PFSK-1 (cell line): ENCODE results near the gene DLGAP4.

Source experiments
- POLR2AphosphoS5 ChIP-seq: IDR thresholded peaks from 2 replicates; pipeline ENCODE4 v1.6.1; 2012; ENCODE audit warnings: low read depth, mild to moderate bottlenecking, control low read depth, low read length, moderate library complexity
- SIN3A ChIP-seq: IDR thresholded peaks from 2 replicates; pipeline ENCODE4 v1.6.1; 2012; ENCODE audit warnings: mild to moderate bottlenecking, low read length, moderate library complexity, borderline replicate concordance; ENCODE audit not compliant: insufficient read depth
- TAF1 ChIP-seq: IDR thresholded peaks from 2 replicates; pipeline ENCODE4 v1.6.1; 2012; ENCODE audit warnings: low read length, control low read depth, borderline replicate concordance; ENCODE audit not compliant: insufficient read depth

DNA sequence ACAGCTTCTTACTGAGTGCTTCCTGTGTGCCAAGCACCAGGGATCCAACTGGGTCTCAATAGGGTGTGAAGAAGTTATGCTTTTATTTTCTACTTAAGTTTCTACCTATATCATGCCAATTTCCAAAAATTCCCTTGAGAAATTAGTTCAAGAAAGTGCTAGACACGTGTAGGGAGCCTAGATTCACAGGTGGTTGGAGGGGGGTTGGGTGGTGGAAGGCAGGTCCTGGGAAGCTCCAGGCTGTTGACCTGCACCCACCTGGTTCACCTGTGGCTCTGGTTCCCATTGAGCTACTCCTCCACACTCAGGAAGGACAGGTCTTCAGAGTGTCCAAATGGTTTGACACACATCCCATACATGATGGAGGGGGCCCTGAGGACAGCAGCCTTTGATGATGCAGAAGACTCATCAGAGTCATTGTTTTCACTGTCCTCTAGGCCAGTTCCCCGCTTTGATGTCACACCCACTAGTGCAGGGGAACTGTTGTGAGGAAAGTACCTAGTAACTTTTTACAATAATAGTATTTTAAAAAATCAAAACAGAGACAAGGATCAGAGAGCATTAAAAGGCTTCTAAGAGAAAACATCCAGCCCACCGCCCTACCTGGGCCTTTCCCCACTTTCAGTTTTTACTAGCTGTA, 195.3 kb downstream of the DLGAP4 start:
- TF ChIP-seq POLR2AphosphoS5 (no peak), SIN3A (no peak), TAF1 (no peak)
